ENCODE measurements around the gene TBXAS1.

- TF ChIP-seq CTCF (IDR thresholded peaks at IDR 0.05 in 4 of 5, conservative IDR thresholded peaks at IDR 0.05 in 1 of 5) (no peak), POLR2A (IDR thresholded peaks at IDR 0.05) (no peak)
These were observed 57.8 kb downstream of the TBXAS1 start for GRCh38 chr7:139886899-139887298.

Measured in gastrocnemius medialis (tissue), 4 donors.